H9 (cell line): ENCODE measurements around the gene ZNF638. TPM values are rescaled to one million over a fixed set of nuclear protein-coding genes. Genes with fewer than 3 reads are reported as not detected.

Experiments used
- DNase-seq: peaks from one replicate; pipeline ENCODE4 v3.0.0-alpha.2; 2017
- H2AFZ ChIP-seq: one replicate; pipeline ENCODE4 v1.6.1; 2013; ENCODE audit warnings: mild to moderate bottlenecking, low read length, control low read depth, moderate library complexity
- H2AK5ac ChIP-seq: 2 replicates; pipeline ENCODE4 v1.6.1; 2013; ENCODE audit warnings: low read length, control low read depth, mixed read lengths; ENCODE audit not compliant: insufficient read length
- H2BK120ac ChIP-seq: one replicate; pipeline ENCODE4 v1.6.1; 2013; ENCODE audit warnings: low read depth, mild to moderate bottlenecking, low read length, control low read depth, inconsistent platforms; ENCODE audit not compliant: poor library complexity, severe bottlenecking
- H2BK12ac ChIP-seq: 2 replicates; pipeline ENCODE4 v1.6.1; 2013; ENCODE audit warnings: low read length, control low read depth, mixed read lengths, low read depth; ENCODE audit not compliant: insufficient read length
- H2BK15ac ChIP-seq: 2 replicates; pipeline ENCODE4 v1.6.1; 2013; ENCODE audit warnings: low read depth, low read length, control low read depth
- H2BK20ac ChIP-seq: one replicate; pipeline ENCODE4 v1.6.1; 2013; ENCODE audit warnings: low read depth, mild to moderate bottlenecking, low read length, control low read depth, inconsistent platforms; ENCODE audit not compliant: poor library complexity, severe bottlenecking
- H2BK5ac ChIP-seq: 2 replicates; pipeline ENCODE4 v1.6.1; 2013; ENCODE audit warnings: low read length, control low read depth, mixed read lengths; ENCODE audit not compliant: insufficient read length
- H3K14ac ChIP-seq: 2 replicates; pipeline ENCODE4 v1.6.1; 2013; ENCODE audit warnings: low read length, control low read depth; ENCODE audit not compliant: insufficient read depth
- H3K18ac ChIP-seq: 2 replicates; pipeline ENCODE4 v1.6.1; 2013; ENCODE audit warnings: low read depth, mild to moderate bottlenecking, mixed read lengths, low read length, control low read depth; ENCODE audit not compliant: insufficient read length
- H3K23ac ChIP-seq: 2 replicates; pipeline ENCODE4 v1.6.1; 2013; ENCODE audit warnings: low read length, control low read depth, mixed read lengths, low read depth; ENCODE audit not compliant: insufficient read length
- H3K23me2 ChIP-seq: 2 replicates; pipeline ENCODE4 v1.6.1; 2013; ENCODE audit warnings: low read depth, mild to moderate bottlenecking, mixed read lengths, low read length, control low read depth; ENCODE audit not compliant: insufficient read length, poor library complexity, severe bottlenecking
- H3K27ac ChIP-seq: 2 replicates; pipeline ENCODE4 v1.5.1; 2013; ENCODE audit warnings: low read length, control low read depth, mixed read lengths, low read depth; ENCODE audit not compliant: insufficient read length
- H3K27me3 ChIP-seq: 2 replicates; pipeline ENCODE4 v1.6.1; 2013; ENCODE audit warnings: low read length, control low read depth, inconsistent platforms; ENCODE audit not compliant: insufficient read depth
- H3K4ac ChIP-seq: 2 replicates; pipeline ENCODE4 v1.6.1; 2013; ENCODE audit warnings: low read depth, mild to moderate bottlenecking, control low read depth, inconsistent platforms, low read length, moderate library complexity
- H3K4me1 ChIP-seq: 2 replicates; pipeline ENCODE4 v1.6.1; 2013; ENCODE audit warnings: low read length, control low read depth, inconsistent platforms; ENCODE audit not compliant: insufficient read depth
- H3K4me2 ChIP-seq: 2 replicates; pipeline ENCODE4 v1.6.1; 2013; ENCODE audit warnings: low read length, control low read depth, mixed read lengths; ENCODE audit not compliant: insufficient read length, insufficient read depth
- H3K56ac ChIP-seq: 2 replicates; pipeline ENCODE4 v1.6.1; 2013; ENCODE audit warnings: low read depth, mild to moderate bottlenecking, mixed read lengths, low read length, control low read depth; ENCODE audit not compliant: insufficient read length
- H3K79me1 ChIP-seq: 2 replicates; pipeline ENCODE4 v1.6.1; 2013; ENCODE audit warnings: low read depth, mild to moderate bottlenecking, moderate library complexity, low read length, control low read depth, inconsistent platforms; ENCODE audit not compliant: insufficient read depth, poor library complexity, severe bottlenecking
- H3K79me2 ChIP-seq: 2 replicates; pipeline ENCODE4 v1.6.1; 2013; ENCODE audit warnings: low read length, control low read depth, inconsistent platforms; ENCODE audit not compliant: insufficient read depth
- H3K9ac ChIP-seq: 2 replicates; pipeline ENCODE4 v1.6.1; 2013; ENCODE audit warnings: low read length, control low read depth, mixed read lengths; ENCODE audit not compliant: insufficient read length; ENCODE audit errors: extremely low read depth
- H3K9me3 ChIP-seq: one replicate; pipeline ENCODE4 v1.6.1; 2013; ENCODE audit warnings: low read depth, low read length, inconsistent platforms; ENCODE audit not compliant: control insufficient read depth
- H3T11ph ChIP-seq: one replicate; pipeline ENCODE4 v1.6.1; 2013; ENCODE audit warnings: mild to moderate bottlenecking, low read length, control low read depth, inconsistent platforms
- H4K20me1 ChIP-seq: one replicate; pipeline ENCODE4 v1.6.1; 2013; ENCODE audit not compliant: control insufficient read depth, insufficient read length, insufficient read depth
- H4K5ac ChIP-seq: 2 replicates; pipeline ENCODE4 v1.6.1; 2013; ENCODE audit warnings: low read depth, mild to moderate bottlenecking, mixed read lengths, low read length, control low read depth; ENCODE audit not compliant: insufficient read length
- H4K8ac ChIP-seq: replicated peaks from 2 replicates; pipeline ENCODE4 v1.6.1; 2013; ENCODE audit warnings: low read length, control low read depth, mixed read lengths, low read depth; ENCODE audit not compliant: insufficient read length
- H4K91ac ChIP-seq: 2 replicates; pipeline ENCODE4 v1.6.1; 2013; ENCODE audit warnings: low read depth, mild to moderate bottlenecking, moderate library complexity, mixed read lengths, low read length, control low read depth; ENCODE audit not compliant: insufficient read length
- H3K27ac Mint-ChIP-seq, 3 experiments: 2 replicates in 2 of 3; 3 replicates in 1 of 3; pipeline ENCODE4 v1.8.0; 2020 to 2021; ENCODE audit warnings: mixed read lengths in 3 of 3, mild to moderate bottlenecking in 1 of 3, moderate library complexity in 1 of 3
- H3K27me3 Mint-ChIP-seq: 2 replicates; pipeline ENCODE4 v1.8.0; 2021; ENCODE audit warnings: low read depth, mild to moderate bottlenecking, moderate library complexity, mixed read lengths
- H3K36me3 Mint-ChIP-seq, 3 experiments: 2 replicates in 2 of 3; 3 replicates in 1 of 3; pipeline ENCODE4 v1.8.0; 2020 to 2021; ENCODE audit warnings: low read depth in 3 of 3, mixed read lengths in 3 of 3; ENCODE audit not compliant: insufficient read depth in 1 of 3
- H3K4me1 Mint-ChIP-seq, 2 experiments: 2 replicates each; pipeline ENCODE4 v1.8.0; 2020; ENCODE audit warnings: mixed read lengths in 2 of 2
- H3K4me3 Mint-ChIP-seq, 2 experiments: 2 replicates in 1 of 2; 3 replicates in 1 of 2; pipeline ENCODE4 v1.8.0; 2020 to 2021; ENCODE audit warnings: mild to moderate bottlenecking in 2 of 2, mixed read lengths in 2 of 2, moderate library complexity in 1 of 2
- H3K9me3 Mint-ChIP-seq, 2 experiments: 2 replicates in 1 of 2; 3 replicates in 1 of 2; pipeline ENCODE4 v1.8.0; 2020; ENCODE audit warnings: mild to moderate bottlenecking in 2 of 2, mixed read lengths in 2 of 2, moderate library complexity in 1 of 2
- WGBS: extraction: QIAGEN DNeasy Blood & Tissue Kit; methylation state at CpG from one replicate; pipeline ENCODE4 v1.1.7; 2013; ENCODE audit warnings: missing lambda C conversion rate, low lambda C conversion rate, mixed read lengths; ENCODE audit not compliant: insufficient read length; ENCODE audit errors: extremely low coverage; 5-methylcytosine and 5-hydroxymethylcytosine counted together
- total RNA-seq: library from RNA; stranded (reverse); gene quantifications from 2 replicates; pipeline ENCODE4 v1.2.1, GENCODE V29; 2021
- TF ChIP-seq, protein P1 (sequence below): fragments of 200-600 bp; sonication (generic); conservative IDR thresholded peaks from 3 replicates; pipeline ENCODE4 v1.8.0; 2021; ENCODE audit warnings: antibody characterized with exemption, mild to moderate bottlenecking

ZNF638 gene
- total RNA-seq, 1 experiment from 2014 or later = 146 TPM

DNA sequence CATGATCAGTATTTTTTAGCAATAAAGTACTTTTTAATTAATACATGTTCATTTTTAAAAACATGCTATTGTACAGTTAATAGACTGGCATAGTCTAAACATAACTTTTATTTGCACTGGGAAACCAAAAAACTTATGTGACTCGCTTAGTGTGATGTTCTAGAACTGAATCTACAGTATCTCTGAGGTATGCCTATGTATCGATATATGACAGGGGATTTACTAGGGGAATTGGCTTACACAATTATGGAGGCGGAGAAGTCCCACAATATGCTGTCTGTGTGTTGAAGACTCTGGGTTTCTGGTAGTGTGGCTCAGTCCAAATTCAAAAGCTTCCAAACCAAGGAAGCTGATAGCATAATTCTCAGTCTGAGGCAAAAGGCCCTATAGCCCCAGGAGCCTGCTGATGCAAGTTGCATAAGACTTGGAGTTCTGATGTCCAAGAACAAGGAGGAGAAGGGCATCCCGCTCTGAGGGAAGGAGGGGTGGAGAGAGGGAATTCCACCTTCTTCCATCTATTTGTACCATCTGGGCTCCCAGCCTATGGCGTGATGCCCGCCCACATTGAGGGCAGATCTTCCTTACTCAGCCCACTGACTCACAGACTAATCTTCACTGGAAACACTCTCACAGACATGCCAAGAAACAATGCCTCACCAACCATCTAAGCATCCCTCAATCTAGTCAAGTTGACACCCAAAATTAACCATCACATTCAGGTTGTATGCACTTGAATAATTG lies 27.5 kb downstream of the ZNF638 start:
- Histone ChIP-seq H2AK5ac (no peak overlapping the region), H3K14ac (no peak overlapping the region), H3K56ac (no peak overlapping the region), H3K27ac (no peak overlapping the region), H3K18ac (no peak overlapping the region), H3K79me2 (no peaks in the 10 kb centered on the region; the same call in 1 of the 2 replicates), H3K4ac (no peak overlapping the region), H4K91ac (no peak overlapping the region), H4K5ac (no peak overlapping the region), H3K23ac (no peak overlapping the region), H2BK5ac (no peak overlapping the region), H3K79me1 (peaks cover 7% of the 10 kb centered on the region), H3K27me3 (no peaks in the 10 kb centered on the region), H3K9me3 (no peaks in the 10 kb centered on the region), H3K4me1 (no peaks in the 10 kb centered on the region), H2BK15ac (no peak overlapping the region), H4K20me1 (no peaks in the 10 kb centered on the region), H3K4me2 (no peak overlapping the region), H3K23me2 (no peaks in the 10 kb centered on the region), H3T11ph (no peak overlapping the region), H3K9ac (no peak overlapping the region), H4K8ac (no peak overlapping the region), H2BK20ac (no peak overlapping the region), H2BK12ac (no peak overlapping the region), H2BK120ac (no peak overlapping the region), H2AFZ (no peak overlapping the region)
- no peaks in the 10 kb centered on the region for H3K9me3 Mint-ChIP-seq
- H3K27me3 Mint-ChIP-seq = no peaks in the 10 kb centered on the region
- H3K36me3 Mint-ChIP-seq = peaks cover 16 to 63% (median 53%) of the 10 kb centered on the region in 3 experiments; a peak in 6 of 7 replicates
- WGBS = no CpG with 5 or more reads among the region's 6 CpGs
- no peak overlapping the region for H3K4me3 Mint-ChIP-seq
- no peak for DNase-seq
- no peaks in the 10 kb centered on the region for H3K4me1 Mint-ChIP-seq
- H3K27ac Mint-ChIP-seq = no peak overlapping the region
- TF ChIP-seq, protein P1, sequence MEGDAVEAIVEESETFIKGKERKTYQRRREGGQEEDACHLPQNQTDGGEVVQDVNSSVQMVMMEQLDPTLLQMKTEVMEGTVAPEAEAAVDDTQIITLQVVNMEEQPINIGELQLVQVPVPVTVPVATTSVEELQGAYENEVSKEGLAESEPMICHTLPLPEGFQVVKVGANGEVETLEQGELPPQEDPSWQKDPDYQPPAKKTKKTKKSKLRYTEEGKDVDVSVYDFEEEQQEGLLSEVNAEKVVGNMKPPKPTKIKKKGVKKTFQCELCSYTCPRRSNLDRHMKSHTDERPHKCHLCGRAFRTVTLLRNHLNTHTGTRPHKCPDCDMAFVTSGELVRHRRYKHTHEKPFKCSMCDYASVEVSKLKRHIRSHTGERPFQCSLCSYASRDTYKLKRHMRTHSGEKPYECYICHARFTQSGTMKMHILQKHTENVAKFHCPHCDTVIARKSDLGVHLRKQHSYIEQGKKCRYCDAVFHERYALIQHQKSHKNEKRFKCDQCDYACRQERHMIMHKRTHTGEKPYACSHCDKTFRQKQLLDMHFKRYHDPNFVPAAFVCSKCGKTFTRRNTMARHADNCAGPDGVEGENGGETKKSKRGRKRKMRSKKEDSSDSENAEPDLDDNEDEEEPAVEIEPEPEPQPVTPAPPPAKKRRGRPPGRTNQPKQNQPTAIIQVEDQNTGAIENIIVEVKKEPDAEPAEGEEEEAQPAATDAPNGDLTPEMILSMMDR = no peak
